HG02973 (cell line): ENCODE measurements around the gene CYSTM1.
A peak's percentile ranks its signal among the peaks of the same experiment; 100 is the strongest.
"Not testable (repeated sequence)": the region's sequence is repeated elsewhere in the genome, so short reads cannot be mapped to it uniquely, and the experiment has no call there.

Experiments
- ATAC-seq: cut with Tn5 transposase; IDR thresholded peaks from one replicate; pipeline ENCODE4 v1.9.1; 2021; ENCODE audit warnings: moderate library complexity; ENCODE audit not compliant: unreplicated experiment

Gene CYSTM1

DNA sequence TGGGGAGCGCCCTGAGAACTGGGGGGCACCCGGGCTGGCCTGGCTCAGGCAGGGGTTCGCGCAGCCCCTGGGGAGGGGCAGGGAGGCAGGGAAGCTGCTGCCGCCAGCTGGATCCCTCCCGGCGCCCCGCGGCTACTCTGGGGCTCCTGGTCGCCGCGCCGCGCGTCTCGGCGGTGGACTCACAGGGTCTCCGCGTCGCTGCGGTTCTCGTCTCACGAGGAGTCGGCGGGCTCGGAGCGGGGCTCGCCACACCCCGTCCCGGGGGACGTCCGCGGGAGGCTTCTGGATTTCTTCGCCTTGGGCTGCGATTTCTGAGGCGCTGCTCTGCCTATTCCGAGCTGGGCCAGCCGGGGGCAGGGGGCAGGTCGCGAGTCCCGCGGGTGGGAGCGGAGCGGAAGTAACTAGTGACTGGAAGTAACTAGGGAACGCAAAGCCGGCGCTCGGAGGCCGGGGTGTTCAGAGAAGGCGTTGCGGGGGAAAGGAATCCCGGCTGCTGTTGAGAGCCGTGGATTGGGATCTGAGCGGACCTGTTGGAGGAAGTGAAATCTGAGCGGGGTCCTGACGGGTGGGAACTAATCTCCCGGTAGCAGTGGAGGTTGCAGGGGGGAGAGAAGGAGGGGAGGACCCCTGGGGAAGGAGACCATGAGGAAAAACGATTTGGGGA is 511 bp downstream of the CYSTM1 start:
- ATAC-seq: peak; percentile 38

DNA sequence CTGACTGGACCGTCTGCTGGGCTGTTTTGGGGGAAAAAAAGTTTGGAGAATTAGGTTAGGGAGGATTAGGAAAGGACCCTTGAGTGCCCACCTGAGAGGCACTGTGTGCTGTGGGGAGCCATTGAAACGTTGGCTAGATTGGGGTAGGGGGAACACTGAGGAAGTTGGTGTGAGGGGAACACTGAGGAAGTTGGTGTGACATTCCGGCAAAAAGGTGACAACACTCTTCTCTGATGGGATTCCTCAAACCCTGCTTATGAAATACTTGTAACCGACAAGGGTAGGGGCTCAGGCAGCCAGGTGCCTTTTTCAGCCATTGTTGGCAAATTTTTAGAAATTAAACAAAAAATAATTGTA is 1.0 kb downstream of the CYSTM1 start:
- ATAC-seq: no peak

DNA sequence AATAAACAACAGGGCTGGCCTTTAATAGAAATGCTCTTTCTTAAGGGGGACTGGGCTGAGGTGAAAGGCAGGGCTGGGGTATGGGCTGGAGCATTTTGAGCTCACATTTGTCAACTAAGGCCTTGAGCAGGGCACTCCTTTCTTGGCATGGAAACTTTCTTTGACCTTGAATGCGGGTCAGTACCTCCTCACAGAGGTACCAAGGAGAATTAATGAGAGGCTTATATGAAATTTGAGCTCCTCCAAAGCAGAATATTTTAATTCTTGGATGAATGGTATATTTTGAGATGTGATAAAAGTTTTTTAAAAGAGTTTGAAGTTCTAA is 3.1 kb downstream of the CYSTM1 start:
- no peak for ATAC-seq

DNA sequence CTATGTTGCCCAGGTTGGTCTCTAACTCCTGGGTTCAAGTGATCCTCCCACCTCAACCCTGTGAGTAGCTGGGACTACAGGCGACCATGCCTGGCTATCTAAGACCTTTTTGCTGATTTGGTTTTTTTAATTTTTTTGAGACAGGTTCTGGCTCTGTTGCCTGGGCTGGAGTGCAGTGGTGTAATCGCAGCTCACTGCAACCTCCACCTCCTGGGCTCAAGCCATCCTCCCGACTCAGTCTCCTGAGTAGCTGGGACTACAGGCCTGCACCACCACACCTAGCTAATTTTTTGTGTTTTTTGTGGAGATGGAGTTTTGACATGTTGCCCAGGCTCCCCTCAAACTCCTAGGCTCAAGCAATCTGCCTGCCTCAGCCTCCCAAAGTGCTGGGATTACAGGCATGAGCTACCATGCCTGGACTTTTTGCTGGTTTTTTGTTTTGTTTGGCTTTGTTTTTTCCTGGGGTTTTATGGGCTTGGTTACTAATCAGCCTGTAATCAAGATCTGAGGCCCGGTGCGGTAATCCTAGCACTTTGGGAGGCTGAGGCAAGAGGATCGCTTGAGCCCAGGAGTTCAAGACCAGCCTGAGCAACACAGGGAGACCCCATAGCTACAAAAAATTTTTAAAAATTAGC is 3.6 kb downstream of the CYSTM1 start:
- ATAC-seq: no peak

DNA sequence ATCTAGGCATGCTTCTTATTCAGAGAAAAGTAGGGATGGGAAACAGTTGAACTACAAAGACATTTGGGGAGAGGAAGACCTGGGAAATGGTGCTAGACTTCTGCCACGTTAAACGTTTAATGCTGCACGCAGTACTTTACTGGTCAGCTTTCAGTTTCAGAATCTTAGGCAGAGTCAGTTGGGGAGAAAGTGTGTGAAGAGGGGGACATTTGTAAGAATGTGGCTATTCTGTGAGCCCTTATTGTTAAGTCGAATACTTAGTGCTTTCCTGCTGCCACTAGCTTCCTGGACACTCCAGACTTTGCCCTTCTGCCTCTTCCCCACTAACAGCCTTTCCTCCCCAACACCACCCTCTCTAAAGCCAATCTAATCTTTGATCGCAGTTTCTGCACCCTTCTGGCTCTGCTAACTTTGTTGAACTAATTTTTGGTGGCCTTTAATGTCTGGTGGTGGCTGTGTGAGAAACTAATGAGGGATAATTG is 6.1 kb downstream of the CYSTM1 start:
- ATAC-seq: peak; percentile 47

DNA sequence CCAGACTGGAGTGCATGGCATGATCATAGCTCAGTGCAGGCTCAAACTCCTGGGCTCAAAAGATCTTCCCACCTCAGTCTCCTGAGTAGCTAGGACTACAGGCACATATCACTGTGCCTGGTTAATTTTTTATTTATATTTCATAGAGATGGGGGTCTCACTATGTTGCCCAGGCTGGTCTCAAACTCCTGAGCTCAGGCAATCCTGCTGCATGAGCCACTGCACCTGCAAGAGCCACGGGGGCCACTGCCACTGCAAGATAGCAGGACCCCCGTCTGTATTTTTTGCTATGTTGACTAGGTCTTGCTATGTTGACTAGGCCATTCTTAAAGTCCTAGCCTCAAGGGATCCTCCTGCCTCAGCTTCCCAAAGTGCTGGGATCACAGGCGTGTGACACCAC is 6.5 kb downstream of the CYSTM1 start:
- ATAC-seq: no peak

DNA sequence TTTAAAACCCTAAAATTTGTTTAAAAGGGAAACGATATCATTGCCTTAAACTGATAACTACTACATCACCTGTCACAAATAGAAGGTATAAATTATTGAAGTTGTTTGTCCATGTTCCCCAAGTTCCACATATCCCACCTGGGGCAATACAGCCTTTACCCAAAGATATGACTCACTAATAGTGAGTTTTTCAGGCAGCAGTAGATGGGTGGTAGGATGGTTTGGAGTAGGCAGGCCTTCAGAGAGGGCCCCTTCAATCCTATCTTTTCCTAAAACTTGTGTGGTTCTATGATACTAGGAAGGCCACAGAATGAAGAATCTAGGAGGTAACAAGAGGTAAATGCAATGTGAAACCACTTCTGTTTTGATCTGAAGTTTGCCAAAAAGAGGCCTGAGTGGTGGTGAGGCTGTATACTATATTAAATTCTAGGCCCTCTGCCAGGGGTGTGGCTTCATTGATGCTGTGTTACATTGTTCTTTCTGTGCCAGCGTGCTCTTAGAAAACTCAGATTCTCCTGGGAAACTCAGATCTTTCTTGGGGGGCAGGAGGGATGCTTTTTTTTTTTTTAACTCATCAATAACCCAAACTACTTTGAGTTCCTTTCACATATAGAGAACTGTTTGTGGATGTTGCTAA is 7.2 kb downstream of the CYSTM1 start:
- no peak for ATAC-seq

DNA sequence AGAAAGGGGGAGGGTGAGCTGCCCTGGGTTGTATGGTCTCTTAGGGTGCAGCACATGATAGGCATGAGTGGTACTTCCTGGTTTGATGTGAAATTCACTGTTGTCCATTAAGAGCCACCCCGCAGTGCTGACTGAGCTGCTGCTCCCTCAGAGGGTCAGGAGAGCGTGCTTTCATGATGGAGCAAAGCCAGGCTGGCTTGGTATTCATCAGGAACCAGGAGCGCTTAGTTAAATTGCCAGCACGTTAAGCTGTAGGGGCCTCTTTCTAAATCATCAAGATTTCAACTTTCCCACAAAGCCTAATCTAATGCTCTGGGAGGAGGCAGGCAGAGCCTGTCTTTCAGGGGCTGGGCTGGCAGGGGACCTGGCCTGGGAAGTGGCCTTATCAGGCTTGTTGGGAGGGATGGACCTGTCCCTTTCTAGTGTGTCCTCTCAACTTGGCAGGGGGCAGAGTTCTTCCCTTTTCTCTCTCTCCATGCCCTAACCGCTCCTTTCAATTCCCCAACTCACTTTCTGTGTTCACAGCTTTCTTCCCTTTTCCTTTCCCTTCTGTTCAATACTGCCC is 7.9 kb downstream of the CYSTM1 start:
- ATAC-seq: no peak

DNA sequence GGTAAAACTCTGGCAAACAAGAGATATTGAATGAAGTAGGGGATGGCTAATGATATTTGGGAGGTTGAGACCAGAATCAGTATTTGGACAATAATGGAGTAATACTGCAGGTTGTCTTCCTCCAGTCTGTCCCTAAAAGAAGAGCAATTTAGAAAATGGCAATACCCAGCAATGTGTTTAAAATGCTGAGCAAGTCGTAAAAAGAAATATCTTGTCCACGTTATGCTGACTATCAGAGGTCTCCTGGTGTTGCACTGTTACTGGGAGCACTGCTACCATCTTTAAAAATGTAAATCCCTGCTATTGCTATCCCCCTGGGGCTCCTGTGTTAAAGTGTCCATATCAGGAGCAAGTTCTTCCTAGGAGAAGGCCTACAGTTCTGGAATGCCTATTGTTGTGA is 10.4 kb downstream of the CYSTM1 start:
- no peak for ATAC-seq

DNA sequence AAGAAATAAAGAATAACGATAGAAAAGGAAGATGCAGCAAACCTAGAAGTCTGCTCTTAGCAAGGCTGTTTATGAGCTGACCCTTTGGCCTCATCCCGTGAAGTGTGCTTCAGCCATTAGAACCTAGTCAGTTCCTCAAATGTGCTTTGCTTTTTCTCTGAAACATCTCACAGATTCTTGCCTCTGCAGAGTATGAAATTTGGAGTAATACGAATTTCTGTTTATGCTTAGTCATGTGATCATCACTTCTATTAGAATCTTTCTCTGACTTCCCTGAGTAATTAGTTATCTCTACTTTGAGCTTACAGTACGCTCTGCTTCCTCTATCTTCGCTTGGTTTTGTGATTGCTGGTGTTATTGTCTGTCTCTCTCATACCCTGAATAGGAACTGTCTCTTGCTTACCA is 11.3 kb downstream of the CYSTM1 start:
- ATAC-seq: no peak

DNA sequence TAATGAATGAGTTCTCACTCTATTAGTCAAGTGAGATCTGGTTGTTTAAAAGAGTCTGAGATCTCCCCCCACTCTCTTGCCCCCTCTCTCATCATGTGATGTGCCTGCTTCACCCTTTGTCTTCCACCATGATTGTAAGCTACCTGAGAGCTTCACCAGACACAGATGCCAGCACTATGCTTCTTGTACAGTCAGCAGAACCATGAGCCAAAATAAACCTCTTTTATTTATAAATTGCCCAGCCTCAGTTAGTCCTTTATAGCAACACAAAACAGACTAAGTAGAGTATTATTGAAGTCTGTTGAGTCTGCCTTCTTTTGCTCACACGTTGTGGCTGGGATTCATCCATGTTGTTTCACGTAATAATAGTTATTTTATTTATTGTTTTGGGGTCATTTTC is 14.3 kb downstream of the CYSTM1 start:
- ATAC-seq: no peak

DNA sequence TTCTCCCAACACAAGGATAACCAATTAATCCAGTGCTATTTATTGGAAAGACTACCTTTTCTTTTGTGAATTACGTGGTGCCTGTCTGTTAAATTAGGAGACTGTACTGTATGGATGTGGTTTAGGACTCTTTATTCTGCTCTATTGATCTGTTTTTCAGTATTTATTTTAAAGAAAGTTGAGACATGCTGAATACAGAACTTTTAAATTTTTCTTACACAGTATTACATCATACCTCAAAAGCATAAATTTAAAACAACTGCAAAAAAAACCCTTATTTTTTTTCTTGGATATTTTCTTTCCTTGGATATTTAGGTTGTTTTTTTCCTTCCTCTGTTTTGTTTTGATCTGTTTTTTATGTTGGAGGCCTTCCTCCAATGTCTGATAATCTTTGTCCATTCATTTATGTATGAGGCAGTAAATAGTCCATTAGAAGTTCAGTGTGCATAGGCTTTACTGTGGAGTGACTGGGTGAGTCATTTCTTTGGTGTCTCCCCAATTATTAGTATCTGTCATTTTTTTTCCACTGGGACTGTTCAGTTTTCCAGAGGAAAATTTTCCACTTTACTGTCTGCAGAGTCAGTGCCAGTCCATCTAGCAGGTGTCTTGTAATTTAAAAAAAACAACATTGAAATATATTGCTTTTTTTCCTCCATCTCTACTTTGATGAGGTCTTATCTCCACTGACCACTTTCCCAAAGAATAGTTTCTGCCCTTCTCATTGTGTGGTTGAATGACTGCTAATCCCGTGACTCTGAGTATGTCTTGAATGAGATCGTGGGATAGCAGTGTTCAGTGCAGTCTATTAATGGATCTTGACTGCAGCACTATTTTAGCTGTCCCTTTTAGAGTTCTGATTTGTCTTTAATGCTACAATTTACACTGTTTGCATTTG is 15.2 kb downstream of the CYSTM1 start:
- ATAC-seq: no peak

DNA sequence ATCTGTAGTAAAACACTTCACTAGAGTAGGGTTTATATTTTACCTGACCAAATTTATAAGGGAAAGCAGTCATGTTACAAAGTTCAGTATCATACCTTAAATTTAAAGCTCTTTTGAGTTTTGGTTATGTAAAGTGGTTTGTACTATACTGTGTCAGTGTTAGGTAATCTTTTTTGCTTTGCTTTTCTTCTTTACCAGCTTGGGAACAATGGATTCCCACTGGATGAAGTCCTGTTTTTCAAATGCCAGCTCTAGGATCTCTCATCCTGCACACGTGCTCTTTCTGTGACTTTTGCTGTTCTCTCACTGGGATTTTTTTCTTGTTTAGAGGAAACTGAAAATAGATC is 15.9 kb downstream of the CYSTM1 start:
- no peak for ATAC-seq

DNA sequence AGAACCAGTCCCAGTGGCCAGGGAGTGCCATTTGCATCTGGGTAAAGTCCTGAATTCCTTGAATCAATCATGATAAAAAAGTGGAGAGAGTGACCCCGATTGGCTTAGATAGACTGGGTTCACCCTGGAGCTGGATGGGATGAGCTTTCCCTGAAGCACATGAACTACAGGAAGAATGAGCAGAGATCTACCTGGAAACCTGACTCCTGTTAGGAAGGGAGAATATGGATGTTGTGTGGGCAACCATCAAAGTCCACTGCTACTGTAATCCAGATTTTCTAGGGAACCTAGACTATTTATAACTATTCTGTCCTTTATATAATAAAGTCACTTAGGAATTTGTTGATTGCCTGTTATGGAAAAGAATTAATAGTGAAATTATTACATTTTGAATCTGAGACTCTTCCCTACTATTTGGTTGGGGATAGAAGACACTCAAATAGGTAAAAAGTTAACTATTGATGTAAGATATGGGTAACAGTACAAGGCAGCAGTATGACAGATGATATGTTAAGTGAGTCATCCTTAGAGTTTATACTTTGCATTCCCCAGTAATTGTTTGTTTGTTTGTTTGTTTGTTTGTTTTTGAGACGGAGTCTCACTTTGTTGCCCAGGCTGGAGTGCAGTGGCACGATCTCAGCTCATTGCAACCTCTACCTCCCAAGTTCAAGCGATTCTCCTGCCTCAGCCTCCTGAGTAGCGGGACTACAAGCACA is 17.9 kb downstream of the CYSTM1 start:
- ATAC-seq: no peak

DNA sequence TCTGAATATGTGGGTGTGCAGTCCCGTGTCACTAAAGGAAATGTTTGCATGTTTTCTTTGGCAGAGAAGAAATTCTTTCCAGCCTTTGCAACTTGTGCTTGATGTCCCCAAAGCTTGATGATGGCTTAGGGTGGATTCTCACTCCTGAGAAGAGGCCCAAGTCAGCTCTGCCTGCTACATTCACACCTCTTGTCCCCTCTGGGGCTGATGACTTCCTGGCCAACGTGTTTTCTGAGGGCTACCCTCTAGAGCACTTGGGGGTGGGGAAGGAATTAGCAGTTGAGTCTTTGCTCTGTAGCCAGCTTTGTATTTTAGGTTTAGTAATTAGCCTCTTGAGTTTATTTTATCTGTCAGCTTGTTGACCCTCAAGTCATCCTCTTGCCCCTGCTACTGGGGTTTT is 19.7 kb downstream of the CYSTM1 start:
- no peak for ATAC-seq

DNA sequence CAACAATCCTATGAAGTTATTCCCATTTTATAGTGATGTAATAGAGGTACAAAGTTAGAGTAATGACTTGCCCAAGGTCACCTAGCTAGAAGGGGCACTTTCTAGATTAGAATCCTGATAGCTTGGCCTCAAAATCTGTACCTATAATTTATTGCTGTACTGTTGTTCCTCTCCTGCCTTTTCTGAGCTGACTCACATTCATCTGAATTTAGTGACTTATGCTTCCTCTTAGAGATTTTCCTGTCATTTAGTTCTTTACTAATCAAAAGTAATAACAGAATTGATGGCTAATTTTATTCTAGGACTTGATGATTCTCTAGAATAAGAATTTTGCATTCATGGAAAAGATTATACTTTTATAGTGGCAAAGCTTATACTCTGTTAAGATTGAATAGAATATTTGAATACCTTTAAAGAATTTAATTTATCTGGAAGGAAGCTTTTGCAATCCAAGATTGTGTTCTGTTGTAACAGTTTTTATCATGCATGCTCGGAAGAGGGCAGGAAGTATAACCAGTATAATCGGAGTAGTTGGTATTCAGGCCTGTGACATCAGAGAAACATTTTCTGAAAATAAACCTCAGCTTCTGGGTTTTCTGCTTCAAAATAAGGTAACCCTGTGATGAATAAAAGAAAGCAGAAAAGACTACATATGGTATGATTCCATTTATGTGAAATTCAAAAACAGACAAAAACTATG is 21.3 kb downstream of the CYSTM1 start:
- no peak for ATAC-seq

DNA sequence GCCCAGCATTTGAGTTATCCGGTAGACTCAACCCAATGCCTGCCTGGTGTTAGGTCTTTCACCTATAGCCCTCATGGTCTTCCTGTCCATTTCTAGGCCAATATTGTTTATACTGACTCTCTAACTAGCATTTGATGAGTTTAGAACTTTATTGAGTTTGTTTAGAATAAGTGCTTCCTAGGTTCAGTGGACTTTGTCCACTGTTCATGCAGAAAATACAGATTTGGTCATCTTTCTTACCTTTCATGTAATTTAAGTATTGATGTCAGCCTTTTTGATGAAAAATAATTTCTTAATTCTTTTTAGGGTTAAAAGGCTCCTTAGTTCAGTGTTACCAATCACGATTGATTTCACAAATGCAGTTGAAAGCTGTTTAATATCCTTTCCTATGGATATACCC is 22.0 kb downstream of the CYSTM1 start:
- no peak for ATAC-seq

DNA sequence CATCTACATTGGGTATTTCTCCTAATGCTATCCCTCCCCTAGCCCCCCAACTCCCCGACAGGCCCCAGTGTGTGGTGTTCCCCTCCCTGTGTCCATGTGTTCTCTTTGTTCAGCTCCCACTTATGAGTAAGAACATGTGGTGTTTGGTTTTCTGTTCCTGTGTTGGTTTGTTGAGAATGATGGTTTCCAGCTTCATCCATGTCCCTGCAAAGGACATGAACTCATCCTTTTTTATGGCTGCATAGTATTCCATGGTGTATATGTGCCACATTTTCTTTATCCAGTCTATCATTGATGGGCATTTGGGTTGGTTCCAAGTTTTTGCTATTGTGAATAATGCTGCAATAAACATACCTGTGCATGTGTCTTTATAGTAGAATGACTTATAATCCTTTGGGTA is 23.9 kb downstream of the CYSTM1 start:
- not testable (repeated sequence) for ATAC-seq

DNA sequence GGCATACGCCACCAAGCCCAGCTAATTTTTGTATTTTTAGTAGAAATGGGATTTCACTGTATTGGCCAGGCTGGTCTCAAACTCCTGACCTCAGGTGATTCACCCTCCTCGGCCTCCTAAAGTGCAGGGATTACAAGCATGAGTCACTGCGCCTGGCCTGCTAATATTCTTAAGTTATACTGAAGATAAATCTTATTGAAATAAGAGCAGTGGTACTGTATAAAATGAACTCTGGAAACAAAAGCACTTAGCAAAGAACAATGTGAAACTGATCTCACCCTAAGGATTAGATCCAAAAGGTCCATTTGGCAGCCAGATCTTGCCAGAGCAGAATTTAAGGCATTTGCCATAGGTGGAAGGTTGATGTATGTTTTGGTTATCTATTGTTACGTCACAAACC is 27.1 kb downstream of the CYSTM1 start:
- no peak for ATAC-seq

DNA sequence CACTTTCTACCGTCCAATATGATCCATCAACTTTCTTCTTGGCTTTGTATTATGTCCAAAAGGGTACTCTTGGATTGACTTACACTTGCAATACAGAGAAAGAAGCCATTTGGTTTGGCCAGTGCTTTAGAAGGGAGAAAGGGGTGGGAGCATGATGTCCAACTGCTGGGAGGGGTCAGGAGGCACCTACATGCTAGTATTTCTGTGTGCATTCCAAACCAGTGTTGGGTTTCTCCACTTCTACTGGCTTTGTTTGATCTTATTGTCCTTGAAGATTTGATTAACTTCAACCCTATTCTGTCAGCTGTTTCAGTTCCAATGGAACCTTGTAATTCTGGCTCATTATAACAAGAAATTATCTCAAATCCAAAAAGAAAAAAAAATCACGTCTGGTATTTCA is 27.6 kb downstream of the CYSTM1 start:
- ATAC-seq: no peak
